NCI-H1105 (cell line): ENCODE data around the gene VPS37D.
A peak's percentile ranks its signal among the peaks of the same experiment; 100 is the strongest.
"Not testable (repeated sequence)": the region's sequence is repeated elsewhere in the genome, so short reads cannot be mapped to it uniquely, and the experiment has no call there.

Source experiments
- DNase-seq: peaks from one replicate; lab custom pipeline; 2025; lab: John Stamatoyannopoulos, UW

The VPS37D gene

GRCh38 chr7:73667344-73668102 lies at the start of gene VPS37D:
VPS37D (plus strand) TSS chr7:73667831; CDS start chr7:73667959, 128 bp downstream.
- peak; percentile 76 for DNase-seq

DNA sequence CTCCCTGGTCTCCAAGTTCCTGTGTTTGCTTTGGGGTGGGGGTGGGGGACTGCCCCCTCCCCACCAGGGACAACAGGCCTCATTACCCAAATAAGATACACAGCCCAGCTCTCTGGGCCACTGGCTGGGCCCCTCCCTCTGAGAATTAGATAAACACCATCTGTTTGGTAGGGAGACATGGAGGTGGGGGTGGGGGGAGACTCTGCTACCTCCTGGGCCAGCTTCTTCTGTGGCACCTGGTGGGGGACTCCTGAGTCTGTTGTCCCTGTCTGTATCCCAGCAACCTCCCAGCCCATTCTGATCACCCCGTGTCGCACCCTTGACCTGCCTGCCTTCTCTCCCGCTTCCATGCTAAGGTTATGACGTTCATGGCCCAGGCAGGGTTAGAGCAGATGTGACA lies 49.1 kb upstream of the VPS37D start:
- DNase-seq, result no peak

DNA sequence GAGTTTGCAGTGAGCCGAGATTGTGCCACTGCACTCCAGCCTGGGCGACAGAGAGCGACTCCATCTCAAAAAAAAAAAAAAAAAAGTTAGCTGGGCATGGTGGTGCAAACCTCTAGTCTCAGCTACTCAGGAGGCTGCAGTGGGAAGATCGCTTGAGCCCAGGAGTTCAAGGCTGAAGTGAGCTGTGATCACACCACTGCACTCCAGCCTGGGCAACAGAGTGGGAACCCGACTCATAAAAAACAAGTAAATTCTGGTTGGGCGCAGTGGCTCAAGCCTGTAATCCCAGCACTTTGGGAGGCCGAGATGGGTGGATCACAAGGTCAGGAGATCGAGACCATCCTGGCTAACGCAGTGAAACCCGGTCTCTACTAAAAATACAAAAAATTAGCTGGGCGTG lies 48.2 kb upstream of the VPS37D start:
- DNase-seq, result not testable (repeated sequence)

GRCh38 chr7:73621168-73622063 lies 46.2 kb upstream of the VPS37D start:
- DNase-seq, result no peak

- DNase-seq, result no peak
Measured at GRCh38 chr7:73622527-73622908, 45.1 kb upstream of the VPS37D start.

DNA sequence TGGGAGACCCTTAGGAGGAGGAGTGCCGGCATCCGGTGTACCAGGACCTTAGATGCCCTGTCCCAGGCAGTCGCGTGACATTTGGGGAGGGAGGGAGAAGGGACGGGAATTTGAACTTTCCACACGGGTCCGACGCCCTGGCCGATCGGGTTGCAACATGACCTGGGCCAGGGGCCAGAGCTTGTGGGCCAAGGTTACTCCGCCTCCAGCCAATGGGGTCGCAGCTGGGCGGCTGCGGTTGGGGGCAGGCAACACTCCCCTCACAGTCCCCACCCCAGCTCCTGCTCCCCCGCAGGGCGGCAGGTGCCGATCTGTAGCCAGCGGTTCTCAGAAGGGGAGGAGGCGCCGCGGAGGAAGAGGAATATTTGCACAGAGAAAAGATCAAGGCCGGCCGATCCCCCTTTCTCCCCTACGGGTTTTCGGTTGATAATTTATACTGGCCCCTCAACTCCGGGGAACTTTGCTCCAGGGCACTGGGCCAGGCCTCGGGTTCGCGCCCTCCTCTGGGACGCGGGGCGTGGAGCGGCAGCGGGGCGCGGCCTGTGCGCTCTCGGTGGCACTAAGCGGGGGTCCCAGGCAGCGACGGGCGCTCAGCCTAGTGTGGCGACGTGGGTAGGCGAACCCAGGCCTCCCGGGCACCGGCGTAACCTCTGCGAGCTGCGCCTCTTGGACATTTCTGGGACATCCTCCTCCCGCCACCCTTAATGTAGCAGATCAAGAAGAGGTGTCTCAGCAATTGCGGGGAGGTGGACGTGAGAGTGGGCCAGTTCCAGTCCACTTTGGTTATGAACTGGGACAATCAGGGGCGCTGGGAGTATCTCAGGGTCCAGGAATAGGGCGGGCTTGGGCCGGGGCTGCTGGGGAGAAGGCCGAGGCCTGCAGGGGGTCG lies 44.5 kb upstream of the VPS37D start:
- peak; percentile 21 for DNase-seq

- DNase-seq, result peak; percentile 91
Measured at GRCh38 chr7:73623798-73624668, 43.6 kb upstream of the VPS37D start, which contains the start of gene MLXIPL. MLXIPL (minus strand) TSS chr7:73624522; CDS start chr7:73624492, 30 bp downstream.

DNA sequence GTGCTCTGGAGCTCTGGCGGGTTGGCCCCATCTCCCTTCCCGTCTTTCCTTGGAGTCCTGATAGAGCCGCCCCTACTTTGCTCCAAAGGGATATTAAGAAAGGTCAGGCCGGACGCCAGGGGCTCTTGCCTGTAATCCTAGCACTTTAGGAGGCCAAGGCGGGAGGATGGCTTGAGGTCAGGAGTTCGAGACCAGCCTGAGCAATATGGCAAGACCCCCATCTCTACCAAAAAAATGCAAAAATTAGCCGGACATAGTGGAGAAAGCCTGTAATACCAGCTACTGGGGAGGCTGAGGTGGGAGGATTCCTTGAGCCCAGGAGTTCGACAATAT lies 43.0 kb upstream of the VPS37D start:
- DNase-seq, result no peak

- DNase-seq, result no peak
Measured at GRCh38 chr7:73625276-73625675, 42.4 kb upstream of the VPS37D start.

DNA sequence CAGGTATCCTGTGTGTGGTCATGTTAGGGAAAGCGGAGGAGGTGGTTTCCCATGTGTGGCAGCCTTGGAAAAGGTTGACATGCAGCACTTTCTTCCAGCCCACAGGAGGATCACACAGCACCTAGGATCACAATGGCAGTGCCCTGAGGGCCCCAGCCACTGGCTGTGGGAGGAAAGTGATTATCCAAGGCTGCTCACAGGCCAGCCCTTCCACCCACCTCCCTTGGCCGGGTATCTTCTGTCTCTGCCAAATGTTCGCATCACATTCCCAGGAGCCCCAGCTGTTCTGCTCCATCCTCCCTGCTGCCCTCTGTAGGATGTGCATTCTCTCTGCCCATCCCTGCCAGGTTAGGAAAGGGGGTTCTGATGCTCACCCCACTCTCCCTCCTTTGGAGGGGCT lies 40.8 kb upstream of the VPS37D start:
- DNase-seq, result no peak

DNA sequence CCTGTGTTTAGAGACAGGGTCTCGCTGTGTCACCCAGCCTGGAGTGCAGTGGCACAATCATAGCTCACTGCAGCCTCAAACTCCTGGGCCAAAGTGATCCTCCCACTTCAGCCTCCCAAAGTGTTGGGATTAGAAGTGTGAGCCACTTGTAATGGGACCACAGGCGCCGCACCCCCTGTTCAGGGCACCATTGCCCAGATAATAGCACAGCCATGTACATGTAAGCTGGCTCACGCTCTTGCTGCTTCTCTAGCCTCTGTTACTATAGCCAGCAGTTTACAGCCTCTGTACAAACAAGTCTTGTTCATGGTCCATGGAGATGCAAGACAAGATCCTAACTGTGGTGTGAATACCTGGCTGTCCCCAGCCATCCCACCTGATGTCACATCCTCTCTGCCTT lies 39.1 kb upstream of the VPS37D start:
- DNase-seq, result no peak

DNA sequence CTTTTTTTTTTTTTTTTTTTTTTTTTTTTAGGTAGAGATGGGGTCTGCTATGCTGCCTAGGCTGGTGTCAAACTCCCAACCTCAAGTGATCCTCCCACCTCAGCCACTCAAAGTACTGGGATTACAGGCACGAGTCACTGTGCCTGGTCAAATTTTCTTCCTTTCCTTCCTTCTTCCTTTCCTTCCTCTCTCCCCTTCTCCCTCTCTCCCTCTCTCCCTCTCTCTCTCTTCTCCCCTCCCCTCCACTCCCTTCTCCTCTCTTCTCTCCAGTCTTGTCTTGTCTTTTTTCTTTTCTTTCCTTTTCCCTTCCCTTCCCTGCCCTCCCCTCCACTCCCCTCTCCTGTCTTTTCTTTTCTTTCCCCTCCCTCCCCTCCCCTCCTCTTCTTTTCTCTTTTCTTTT lies 36.1 kb upstream of the VPS37D start:
- no peak for DNase-seq

GRCh38 chr7:73633323-73633722 lies 34.3 kb upstream of the VPS37D start:
- no peak for DNase-seq

- DNase-seq, result no peak
Measured at GRCh38 chr7:73633844-73634243, 33.8 kb upstream of the VPS37D start.

- DNase-seq, result no peak
Measured at GRCh38 chr7:73635428-73636200, 32.0 kb upstream of the VPS37D start.

GRCh38 chr7:73638911-73639310 lies 28.7 kb upstream of the VPS37D start:
- no peak for DNase-seq

GRCh38 chr7:73642834-73643233 lies 24.8 kb upstream of the VPS37D start:
- DNase-seq, result no peak

- DNase-seq, result no peak
Measured at GRCh38 chr7:73644688-73645286, 22.8 kb upstream of the VPS37D start.

- DNase-seq, result no peak
Measured at GRCh38 chr7:73645643-73646174, 21.9 kb upstream of the VPS37D start.
